ENCODE results near the gene SYT13. TPM values are rescaled to one million over a fixed set of nuclear protein-coding genes. Genes with fewer than 3 reads are reported as not detected.

The SYT13 gene
- total and polyA plus RNA-seq, 2 of the 4 experiments (the other 2 are of a cell fraction) = not detected

DNA sequence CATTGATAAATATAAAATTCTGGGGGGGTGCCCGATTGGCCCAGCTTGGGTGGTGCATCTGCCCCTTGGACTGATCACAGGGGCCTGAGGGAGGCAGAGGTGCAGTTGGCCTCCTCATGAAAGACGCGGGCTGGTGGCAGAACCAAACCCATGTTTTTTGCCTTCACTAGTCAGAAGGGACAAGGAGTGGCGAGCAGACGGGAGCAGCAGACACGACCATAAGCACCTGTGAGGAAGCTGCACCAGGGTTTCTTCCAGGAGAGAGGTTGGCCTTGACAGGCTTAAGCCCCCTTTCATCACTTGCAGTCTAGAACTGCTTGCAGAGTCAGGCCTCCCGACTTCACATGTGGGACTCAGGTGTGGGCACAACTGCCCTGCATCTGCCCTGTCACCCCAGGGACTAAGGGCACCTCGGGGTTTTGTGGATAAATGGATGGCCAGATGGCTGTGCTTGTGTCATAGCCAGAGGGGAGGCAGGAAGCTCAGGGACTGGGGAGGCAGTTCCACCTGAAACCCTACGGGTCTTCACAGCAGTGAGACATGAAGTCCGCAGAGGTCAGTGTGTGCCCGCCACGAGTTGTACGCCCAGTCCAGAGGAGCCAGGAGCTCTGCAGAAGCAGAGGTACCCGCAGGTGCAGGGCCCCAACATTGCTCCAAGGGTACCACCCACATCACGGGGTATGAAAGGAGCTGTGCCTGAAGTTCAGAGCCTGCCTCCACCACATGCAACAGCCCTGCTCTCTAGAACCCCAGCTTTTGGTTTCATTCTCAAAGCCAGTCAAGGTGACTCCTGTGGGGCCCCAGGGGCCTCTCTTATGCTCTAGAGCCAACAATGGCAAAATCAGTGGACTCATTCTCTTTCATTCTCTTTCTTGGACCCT is 18.2 kb upstream of the SYT13 start:
- no peak overlapping the region for H4K5ac ChIP-seq (ENCODE audit: low read depth, low read length)
- H3K9me1 ChIP-seq (ENCODE audit: insufficient read depth, low read length) = no peaks in the 10 kb centered on the region
- no TSS peak for BruUV-seq (replicated peaks)
- no peak for ATAC-seq (ENCODE audit: low read depth)
- H3K9me3 ChIP-seq (ENCODE audit: control insufficient read depth, insufficient read depth, low read length) = no peaks in the 10 kb centered on the region
- H3K4ac ChIP-seq (ENCODE audit: low read depth, low read length) = no peak overlapping the region
- no peak overlapping the region for H2BK20ac ChIP-seq (ENCODE audit: low read depth, low read length)
- no peak overlapping the region for H2BK5ac ChIP-seq (ENCODE audit: low read depth, low read length, poor library complexity, severe bottlenecking)
- H2AFZ ChIP-seq (replicated peaks; ENCODE audit: low read length, poor library complexity) = no peak overlapping the region
- H4K8ac ChIP-seq (ENCODE audit: low read depth in 2 of 2, low read length in 2 of 2) = no peak overlapping the region
- no peaks in the 10 kb centered on the region for H4K20me1 ChIP-seq (ENCODE audit: insufficient read depth, low read length)
- no peaks in the 10 kb centered on the region for H3K4me1 ChIP-seq (ENCODE audit: control insufficient read depth, insufficient read depth, low read length)
- H3K23ac ChIP-seq (ENCODE audit: low read depth, low read length) = no peak overlapping the region
- TF ChIP-seq, protein P1, sequence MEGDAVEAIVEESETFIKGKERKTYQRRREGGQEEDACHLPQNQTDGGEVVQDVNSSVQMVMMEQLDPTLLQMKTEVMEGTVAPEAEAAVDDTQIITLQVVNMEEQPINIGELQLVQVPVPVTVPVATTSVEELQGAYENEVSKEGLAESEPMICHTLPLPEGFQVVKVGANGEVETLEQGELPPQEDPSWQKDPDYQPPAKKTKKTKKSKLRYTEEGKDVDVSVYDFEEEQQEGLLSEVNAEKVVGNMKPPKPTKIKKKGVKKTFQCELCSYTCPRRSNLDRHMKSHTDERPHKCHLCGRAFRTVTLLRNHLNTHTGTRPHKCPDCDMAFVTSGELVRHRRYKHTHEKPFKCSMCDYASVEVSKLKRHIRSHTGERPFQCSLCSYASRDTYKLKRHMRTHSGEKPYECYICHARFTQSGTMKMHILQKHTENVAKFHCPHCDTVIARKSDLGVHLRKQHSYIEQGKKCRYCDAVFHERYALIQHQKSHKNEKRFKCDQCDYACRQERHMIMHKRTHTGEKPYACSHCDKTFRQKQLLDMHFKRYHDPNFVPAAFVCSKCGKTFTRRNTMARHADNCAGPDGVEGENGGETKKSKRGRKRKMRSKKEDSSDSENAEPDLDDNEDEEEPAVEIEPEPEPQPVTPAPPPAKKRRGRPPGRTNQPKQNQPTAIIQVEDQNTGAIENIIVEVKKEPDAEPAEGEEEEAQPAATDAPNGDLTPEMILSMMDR (conservative IDR thresholded peaks at IDR 0.05; ENCODE audit: low read depth, low read length) = no peak
- TF ChIP-seq CEBPB (IDR thresholded peaks at IDR 0.05; ENCODE audit: low read depth, low read length) = no peak
- no peak for TF ChIP-seq SMC3 (IDR thresholded peaks at IDR 0.05; ENCODE audit: low read depth, low read length)
- no peak for TF ChIP-seq POLR2A (IDR thresholded peaks at IDR 0.05; ENCODE audit: low read depth, low read length)
- TF ChIP-seq RFX5 (IDR thresholded peaks at IDR 0.05; ENCODE audit: low read depth, low read length) = no peak
- TF ChIP-seq RAD21 (IDR thresholded peaks at IDR 0.05; ENCODE audit: low read length) = no peak
- TF ChIP-seq, protein P2, sequence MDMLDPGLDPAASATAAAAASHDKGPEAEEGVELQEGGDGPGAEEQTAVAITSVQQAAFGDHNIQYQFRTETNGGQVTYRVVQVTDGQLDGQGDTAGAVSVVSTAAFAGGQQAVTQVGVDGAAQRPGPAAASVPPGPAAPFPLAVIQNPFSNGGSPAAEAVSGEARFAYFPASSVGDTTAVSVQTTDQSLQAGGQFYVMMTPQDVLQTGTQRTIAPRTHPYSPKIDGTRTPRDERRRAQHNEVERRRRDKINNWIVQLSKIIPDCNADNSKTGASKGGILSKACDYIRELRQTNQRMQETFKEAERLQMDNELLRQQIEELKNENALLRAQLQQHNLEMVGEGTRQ (IDR thresholded peaks at IDR 0.05; ENCODE audit: low read depth, low read length) = no peak
- no peak for TF ChIP-seq RCOR1 (IDR thresholded peaks at IDR 0.05; ENCODE audit: insufficient replicate concordance, low read length)
- H3K14ac ChIP-seq (replicated peaks; ENCODE audit: low read depth, low read length) = no peak overlapping the region
- H3K36me3 ChIP-seq (ENCODE audit: control insufficient read depth, insufficient read depth, low read length) = no peaks in the 10 kb centered on the region
- H3K56ac ChIP-seq (ENCODE audit: extremely low read depth, insufficient read depth, low read length) = no peak overlapping the region
- H3K4me3 ChIP-seq (ENCODE audit: insufficient read depth, low read depth, low read length) = no peak overlapping the region
- H3K4me2 ChIP-seq (ENCODE audit: low read depth, low read length) = no peak overlapping the region
- H2BK15ac ChIP-seq (ENCODE audit: low read depth, low read length) = no peak overlapping the region
- POLR2A ChIA-PET (ENCODE audit: unreplicated experiment) = no interaction called here
- no peak overlapping the region for H2AK5ac ChIP-seq (ENCODE audit: low read depth, low read length)
- H2BK120ac ChIP-seq (ENCODE audit: low read depth, low read length) = no peak overlapping the region
- no peak overlapping the region for H3K27ac ChIP-seq (ENCODE audit: insufficient read depth, low read length)
- no peaks in the 10 kb centered on the region for H3K79me1 ChIP-seq (ENCODE audit: low read depth in 1 of 2, low read length in 2 of 2)
- CTCF ChIA-PET = no interaction called here
- dilution Hi-C loops (cut with HindIII; ENCODE audit: low sequenced_read_pairs, unreplicated experiment) (no loop called here), intact Hi-C loops (cut with micrococcal nuclease) (no loop called here), in situ Hi-C loops (cut with MboI; ENCODE audit: low sequenced_read_pairs) (no loop called here)
- DNase-seq = no peak
- 69% methylated on average over 11 of the region's 15 CpGs; no CpG with 5 or more reads in 1 of the 2 experiments for WGBS, 2 experiments (ENCODE audit: extremely low coverage in 2 of 2, insufficient read length in 1 of 2)
- no peak overlapping the region for H3K9ac ChIP-seq (ENCODE audit: low read depth, low read length)
- no peak overlapping the region for H4K91ac ChIP-seq (ENCODE audit: insufficient read depth, low read depth, low read length)
- H3K27me3 ChIP-seq (ENCODE audit: control insufficient read depth, insufficient read depth, low read length) = peaks cover 26% of the 10 kb centered on the region
- no peak overlapping the region for H3K18ac ChIP-seq (ENCODE audit: low read depth, low read length)
- H2AK9ac ChIP-seq (replicated peaks; ENCODE audit: low read depth, low read length, poor library complexity) = no peak overlapping the region
